Rectal smooth muscle tissue (tissue), 1 donor: ENCODE measurements around the gene ULBP2.

ENCODE experiments used
- H3K27ac ChIP-seq: one replicate; pipeline ENCODE4 v1.7.0; 2013; ENCODE audit warnings: low read depth, low read length, inconsistent platforms
- H3K27me3 ChIP-seq: one replicate; pipeline ENCODE4 v1.7.0; 2013; ENCODE audit warnings: low read length; ENCODE audit not compliant: control insufficient read depth, insufficient read depth
- H3K36me3 ChIP-seq: one replicate; pipeline ENCODE4 v1.7.0; 2013; ENCODE audit warnings: low read length; ENCODE audit not compliant: control insufficient read depth, insufficient read depth
- H3K4me1 ChIP-seq: one replicate; pipeline ENCODE4 v1.7.0; 2013; ENCODE audit warnings: low read length; ENCODE audit not compliant: control insufficient read depth, insufficient read depth
- H3K4me3 ChIP-seq: one replicate; pipeline ENCODE4 v1.7.0; 2013; ENCODE audit warnings: low read length
- H3K9ac ChIP-seq: one replicate; pipeline ENCODE4 v1.7.0; 2013; ENCODE audit warnings: low read length

The ULBP2 gene

GRCh38 chr6:149974825-149975224 lies 33.0 kb downstream of the ULBP2 start:
- no peak overlapping the region for H3K4me3 ChIP-seq
- H3K9ac ChIP-seq: no peak overlapping the region
- H3K27ac ChIP-seq: no peak overlapping the region
- no peaks in the 10 kb centered on the region for H3K4me1 ChIP-seq
- no peaks in the 10 kb centered on the region for H3K36me3 ChIP-seq
- H3K27me3 ChIP-seq: no peaks in the 10 kb centered on the region

- no peaks in the 10 kb centered on the region for H3K4me1 ChIP-seq
- no peak overlapping the region for H3K4me3 ChIP-seq
- H3K36me3 ChIP-seq: no peaks in the 10 kb centered on the region
- no peak overlapping the region for H3K27ac ChIP-seq
- no peak overlapping the region for H3K9ac ChIP-seq
- H3K27me3 ChIP-seq: no peaks in the 10 kb centered on the region
Observed at GRCh38 chr6:149975400-149975799, 33.6 kb downstream of the ULBP2 start.

DNA sequence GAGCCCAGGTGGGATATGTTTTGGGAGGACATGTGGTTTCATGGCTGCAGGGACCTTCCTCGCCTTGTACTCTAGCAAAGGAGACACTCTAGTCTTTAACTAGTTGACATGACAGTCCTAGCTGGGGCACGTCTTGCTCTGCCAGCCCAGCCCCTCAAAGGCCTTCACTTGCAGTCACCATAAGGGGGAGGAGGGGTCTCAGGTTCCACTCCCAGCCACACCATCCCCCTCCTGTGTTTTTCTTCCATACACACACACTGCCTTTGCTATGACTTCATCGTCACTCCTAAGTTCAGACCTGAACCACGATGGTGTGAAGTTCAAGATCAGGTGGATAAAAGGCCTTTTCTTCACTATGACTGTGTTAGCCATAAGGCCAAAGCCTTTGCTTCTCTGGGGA lies 35.4 kb downstream of the ULBP2 start:
- no peaks in the 10 kb centered on the region for H3K27me3 ChIP-seq
- no peaks in the 10 kb centered on the region for H3K4me1 ChIP-seq
- H3K4me3 ChIP-seq: no peak overlapping the region
- H3K27ac ChIP-seq: no peak overlapping the region
- no peak overlapping the region for H3K9ac ChIP-seq
- no peaks in the 10 kb centered on the region for H3K36me3 ChIP-seq

GRCh38 chr6:149978610-149979009 lies 36.8 kb downstream of the ULBP2 start:
- H3K27me3 ChIP-seq: peaks cover 5% of the 10 kb centered on the region
- no peaks in the 10 kb centered on the region for H3K36me3 ChIP-seq
- no peak overlapping the region for H3K9ac ChIP-seq
- no peaks in the 10 kb centered on the region for H3K4me1 ChIP-seq
- no peak overlapping the region for H3K27ac ChIP-seq
- no peak overlapping the region for H3K4me3 ChIP-seq

GRCh38 chr6:149979293-149979692 lies 37.5 kb downstream of the ULBP2 start:
- Histone ChIP-seq H3K36me3 (no peaks in the 10 kb centered on the region), H3K4me1 (no peaks in the 10 kb centered on the region), H3K9ac (no peak overlapping the region), H3K4me3 (no peak overlapping the region), H3K27me3 (peaks cover 5% of the 10 kb centered on the region), H3K27ac (no peak overlapping the region)

DNA sequence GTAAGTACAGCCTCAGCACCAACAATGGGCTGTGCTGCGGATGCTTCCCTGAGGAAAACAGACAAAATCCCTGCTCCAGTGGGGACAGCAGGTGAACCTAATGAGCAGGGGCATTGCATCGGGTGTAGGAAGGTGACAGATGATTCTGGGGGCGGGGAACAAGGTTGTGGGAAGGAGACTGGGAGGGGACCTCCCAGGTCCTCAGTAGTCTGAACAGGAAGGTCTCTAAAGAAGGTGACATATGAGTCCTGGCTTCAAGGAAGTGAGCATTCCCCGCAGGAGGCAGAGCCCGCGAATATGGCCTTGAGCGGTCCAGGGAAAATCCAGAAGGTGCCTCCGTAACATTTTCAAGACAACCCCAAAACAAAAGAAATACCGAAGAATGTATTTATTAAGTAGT lies 41.3 kb downstream of the ULBP2 start:
- Histone ChIP-seq H3K36me3 (no peaks in the 10 kb centered on the region), H3K4me3 (no peak overlapping the region), H3K27ac (no peak overlapping the region), H3K4me1 (no peaks in the 10 kb centered on the region), H3K27me3 (peaks cover 16% of the 10 kb centered on the region), H3K9ac (no peak overlapping the region)

- H3K4me3 ChIP-seq: no peak overlapping the region
- H3K9ac ChIP-seq: no peak overlapping the region
- peaks cover 30% of the 10 kb centered on the region for H3K27me3 ChIP-seq
- no peaks in the 10 kb centered on the region for H3K4me1 ChIP-seq
- no peaks in the 10 kb centered on the region for H3K36me3 ChIP-seq
- no peak overlapping the region for H3K27ac ChIP-seq
Observed at GRCh38 chr6:149984773-149985172, 43.0 kb downstream of the ULBP2 start.

GRCh38 chr6:149985481-149985937 lies 43.7 kb downstream of the ULBP2 start:
- Histone ChIP-seq H3K4me1 (no peaks in the 10 kb centered on the region), H3K27me3 (peaks cover 37% of the 10 kb centered on the region), H3K9ac (no peak overlapping the region), H3K4me3 (no peak overlapping the region), H3K27ac (no peak overlapping the region), H3K36me3 (no peaks in the 10 kb centered on the region)

- Histone ChIP-seq H3K27ac (no peak overlapping the region), H3K36me3 (no peaks in the 10 kb centered on the region)
Observed at GRCh38 chr6:149987602-149988107, 45.8 kb downstream of the ULBP2 start.

GRCh38 chr6:149988550-149989346 lies 46.9 kb downstream of the ULBP2 start:
- no peak overlapping the region for H3K9ac ChIP-seq
- H3K4me3 ChIP-seq: no peak overlapping the region
- no peaks in the 10 kb centered on the region for H3K4me1 ChIP-seq
- no peak overlapping the region for H3K27ac ChIP-seq
- H3K27me3 ChIP-seq: peaks cover 48% of the 10 kb centered on the region
- no peaks in the 10 kb centered on the region for H3K36me3 ChIP-seq

More at GRCh38 chr6:149987602-149988107, 45.8 kb downstream of the ULBP2 start:
- H3K4me1 ChIP-seq: no peaks in the 10 kb centered on the region
- H3K9ac ChIP-seq: no peak overlapping the region
- H3K27me3 ChIP-seq: peaks cover 49% of the 10 kb centered on the region
- H3K4me3 ChIP-seq: no peak overlapping the region

- no peaks in the 10 kb centered on the region for H3K4me1 ChIP-seq
- H3K9ac ChIP-seq: no peak overlapping the region
- H3K27ac ChIP-seq: no peak overlapping the region
- no peaks in the 10 kb centered on the region for H3K36me3 ChIP-seq
- no peak overlapping the region for H3K4me3 ChIP-seq
- peaks cover 47% of the 10 kb centered on the region for H3K27me3 ChIP-seq
Observed at GRCh38 chr6:149990212-149990660, 48.4 kb downstream of the ULBP2 start.

DNA sequence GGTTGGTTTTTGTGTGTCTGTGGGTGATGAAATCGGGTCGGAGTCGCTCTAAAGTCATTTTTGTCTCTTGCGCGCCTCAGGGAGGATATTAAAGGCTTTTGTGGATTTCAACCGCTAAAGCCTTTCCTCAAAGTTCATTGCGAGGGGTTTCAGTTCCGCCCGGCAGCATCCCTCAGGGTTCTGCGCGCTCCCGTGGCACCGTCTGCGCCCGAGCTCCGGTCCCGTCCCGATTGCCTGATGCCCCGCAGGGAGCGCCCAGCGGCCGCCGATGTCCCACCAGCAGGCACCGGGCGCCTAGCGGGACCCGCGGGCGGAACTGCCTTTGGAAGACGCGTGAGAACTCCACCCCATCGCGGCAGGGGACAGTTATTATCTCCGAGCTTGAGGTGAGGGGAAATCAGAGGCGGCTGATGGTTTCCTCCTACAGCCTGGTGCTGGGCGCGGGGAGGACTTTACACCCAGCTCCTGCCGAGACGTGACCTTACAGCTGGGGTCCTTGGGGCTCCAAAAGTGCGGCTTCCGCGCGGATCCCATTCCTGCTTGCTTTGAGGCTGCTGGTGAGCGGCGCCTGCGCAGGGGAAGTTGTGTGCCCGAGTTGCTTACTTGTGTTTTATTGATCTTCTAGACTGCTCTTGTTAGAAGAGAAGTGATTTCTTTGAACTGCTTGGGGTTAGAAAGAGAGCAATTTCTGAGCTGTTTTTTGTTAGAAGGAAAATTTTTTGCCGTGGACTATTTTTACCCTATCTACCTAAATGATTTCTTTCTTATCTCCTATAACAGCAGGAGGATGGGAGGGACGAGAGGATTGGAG lies 49.1 kb downstream of the ULBP2 start:
- Histone ChIP-seq H3K27me3 (peaks cover 41% of the 10 kb centered on the region), H3K9ac (no peak overlapping the region), H3K27ac (no peak overlapping the region), H3K36me3 (no peaks in the 10 kb centered on the region), H3K4me3 (peak overlapping the region; percentile 46), H3K4me1 (no peaks in the 10 kb centered on the region)
